WTC11 (cell line): ENCODE results near the gene STRA6. TPM values are rescaled to one million over a fixed set of nuclear protein-coding genes. Genes with fewer than 3 reads are reported as not detected.

Experiments used
- ATAC-seq: fragments of 200-7000 bp; cut with Tn5 transposase; 2 replicates; pipeline ENCODE4 v1.10.0; 2021; ENCODE audit warnings: mild to moderate bottlenecking, moderate library complexity
- CTCF ChIA-PET: fragments of 300-600 bp; sonication (Branson Sonifier 250); formaldehyde crosslinking; loops from one replicate; lab custom pipeline; 2021; ENCODE audit warnings: antibody characterized with exemption; lab: Charles Lee
- POLR2A ChIA-PET: fragments of 350-600 bp; sonication (Branson Sonifier 250); formaldehyde crosslinking; loops from one replicate; lab custom pipeline; 2021; ENCODE audit warnings: antibody characterized with exemption; lab: Charles Lee
- DNase-seq: peaks from one replicate; pipeline ENCODE4 v3.0.0; 2021; ENCODE audit warnings: low spot score
- H3K27ac Mint-ChIP-seq: 2 replicates; pipeline ENCODE4 v1.8.0; 2021; ENCODE audit warnings: mixed read lengths
- H3K27me3 Mint-ChIP-seq: 2 replicates; pipeline ENCODE4 v1.8.0; 2021; ENCODE audit warnings: low read depth, mild to moderate bottlenecking, moderate library complexity, mixed read lengths
- H3K36me3 Mint-ChIP-seq: 2 replicates; pipeline ENCODE4 v1.8.0; 2021; ENCODE audit warnings: mixed read lengths
- H3K4me1 Mint-ChIP-seq: 2 replicates; pipeline ENCODE4 v1.8.0; 2022; ENCODE audit warnings: mixed read lengths
- H3K4me3 Mint-ChIP-seq: 2 replicates; pipeline ENCODE4 v1.8.0; 2021; ENCODE audit warnings: mild to moderate bottlenecking, moderate library complexity, mixed read lengths
- H3K9me3 Mint-ChIP-seq: 2 replicates; pipeline ENCODE4 v1.8.0; 2021; ENCODE audit warnings: mixed read lengths
- FOXP1 ChIP-seq: sonication (generic); formaldehyde crosslinking; IDR thresholded peaks from 2 replicates; pipeline ENCODE4 v1.8.0; 2022; ENCODE audit warnings: missing genetic modification reagents, mild to moderate bottlenecking, moderate library complexity, borderline replicate concordance
- GABPB1 ChIP-seq: sonication (generic); formaldehyde crosslinking; IDR thresholded peaks from 2 replicates; pipeline ENCODE4 v1.8.1; 2023; ENCODE audit warnings: mild to moderate bottlenecking, missing genetic modification reagents
- JAZF1 ChIP-seq: fragments of 250-450 bp; sonication (Bioruptor Pico); IDR thresholded peaks from 2 replicates; pipeline ENCODE4 v1.9.0; 2021; ENCODE audit warnings: moderate library complexity, mild to moderate bottlenecking, inconsistent platforms
- MYBL2 ChIP-seq: sonication (generic); formaldehyde crosslinking; IDR thresholded peaks from 2 replicates; pipeline ENCODE4 v1.8.1; 2023; ENCODE audit warnings: mild to moderate bottlenecking, moderate library complexity, missing genetic modification reagents
- NFATC4 ChIP-seq: fragments of 250-450 bp; sonication (Bioruptor Pico); IDR thresholded peaks from 2 replicates; pipeline ENCODE4 v1.9.0; 2021; ENCODE audit warnings: mild to moderate bottlenecking
- NFE2L1 ChIP-seq: sonication (generic); formaldehyde crosslinking; IDR thresholded peaks from 2 replicates; pipeline ENCODE4 v1.8.1; 2023; ENCODE audit warnings: missing genetic modification reagents
- SMAD4 ChIP-seq: sonication (generic); formaldehyde crosslinking; IDR thresholded peaks from 2 replicates; pipeline ENCODE4 v1.8.0; 2022; ENCODE audit warnings: mild to moderate bottlenecking, missing genetic modification reagents
- TEAD4 ChIP-seq: sonication (generic); formaldehyde crosslinking; IDR thresholded peaks from 2 replicates; pipeline ENCODE4 v1.8.0; 2022; ENCODE audit warnings: mild to moderate bottlenecking, missing genetic modification reagents
- ZNF232 ChIP-seq: sonication (generic); formaldehyde crosslinking; IDR thresholded peaks from 2 replicates; pipeline ENCODE4 v1.8.0; 2022; ENCODE audit warnings: mild to moderate bottlenecking, missing genetic modification reagents
- ZNF317 ChIP-seq: sonication (generic); formaldehyde crosslinking; IDR thresholded peaks from 2 replicates; pipeline ENCODE4 v1.8.1; 2023; ENCODE audit warnings: low read depth, mild to moderate bottlenecking, moderate library complexity, missing genetic modification reagents, borderline replicate concordance
- total RNA-seq: library from RNA; stranded (reverse); gene quantifications from 3 replicates; pipeline ENCODE4 v1.2.3, GENCODE V29; 2021
- TF ChIP-seq, protein P1 (sequence below): sonication (generic); formaldehyde crosslinking; IDR thresholded peaks from 2 replicates; pipeline ENCODE4 v1.8.1; 2023; ENCODE audit warnings: mild to moderate bottlenecking, moderate library complexity, missing genetic modification reagents
- TF ChIP-seq, protein P2 (sequence below): fragments of 250-450 bp; sonication (Bioruptor Pico); IDR thresholded peaks from 2 replicates; pipeline ENCODE4 v2.1.2; 2022; ENCODE audit warnings: mild to moderate bottlenecking, moderate library complexity
- TF ChIP-seq, protein P3 (sequence below): sonication (generic); formaldehyde crosslinking; IDR thresholded peaks from 2 replicates; pipeline ENCODE4 v1.8.1; 2022; ENCODE audit warnings: low read depth, mild to moderate bottlenecking, moderate library complexity, missing genetic modification reagents, borderline replicate concordance
- TF ChIP-seq, protein P4 (sequence below): sonication (generic); formaldehyde crosslinking; IDR thresholded peaks from 2 replicates; pipeline ENCODE4 v1.8.1; 2023; ENCODE audit warnings: mild to moderate bottlenecking, missing genetic modification reagents, borderline replicate concordance
- TF ChIP-seq, protein P5 (sequence below): sonication (generic); formaldehyde crosslinking; IDR thresholded peaks from 2 replicates; pipeline ENCODE4 v1.8.0; 2023; ENCODE audit warnings: mild to moderate bottlenecking, missing genetic modification reagents
- TF ChIP-seq, protein P6 (sequence below): sonication (generic); formaldehyde crosslinking; IDR thresholded peaks from 2 replicates; pipeline ENCODE4 v1.8.1; 2022; ENCODE audit warnings: missing genetic modification reagents, borderline replicate concordance

Gene STRA6
- total RNA-seq, 1 experiment from 2014 or later, result 23.2 TPM

DNA sequence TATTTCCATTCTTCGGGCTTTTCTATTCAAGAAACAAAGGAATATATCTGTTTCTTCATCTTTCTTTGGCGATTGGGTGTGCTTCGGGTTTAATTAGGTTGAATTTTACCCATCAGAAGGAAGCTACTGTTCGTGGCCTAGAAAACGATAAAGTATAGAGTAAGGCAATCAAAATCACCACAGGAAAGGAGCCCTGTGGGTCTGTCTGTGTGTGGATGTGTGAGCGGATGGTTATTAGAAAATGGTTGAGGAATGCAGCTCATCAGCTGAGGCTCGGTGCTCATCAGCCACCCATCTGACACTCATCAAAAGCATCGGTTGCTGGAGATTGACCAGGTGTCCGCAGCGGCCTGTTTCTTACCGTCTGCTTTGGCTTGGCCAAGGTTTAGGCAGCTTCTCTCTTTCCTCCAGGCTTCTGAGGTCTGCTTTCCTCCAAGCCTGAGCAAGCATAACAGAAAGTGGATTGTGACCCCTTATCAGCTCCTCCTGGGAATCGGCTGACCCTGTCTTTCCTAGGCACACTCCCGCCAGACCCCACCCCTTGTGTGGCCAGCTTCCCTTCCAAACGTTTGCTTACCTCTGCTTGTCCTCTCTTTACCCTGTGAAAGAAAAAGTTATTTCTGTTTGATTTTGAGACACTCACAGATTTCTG, 46.7 kb downstream of the STRA6 start:
- DNase-seq (no peak), ATAC-seq (no peak)
- H3K36me3 Mint-ChIP-seq, result no peaks in the 10 kb centered on the region
- H3K27me3 Mint-ChIP-seq, result peaks cover 2% of the 10 kb centered on the region; the same call in 1 of the 2 replicates
- no peak overlapping the region for H3K27ac Mint-ChIP-seq
- no peak for TF ChIP-seq SMAD4
- no peak for TF ChIP-seq NFE2L1 (CRISPR knock-in tag)
- TF ChIP-seq, protein P1, sequence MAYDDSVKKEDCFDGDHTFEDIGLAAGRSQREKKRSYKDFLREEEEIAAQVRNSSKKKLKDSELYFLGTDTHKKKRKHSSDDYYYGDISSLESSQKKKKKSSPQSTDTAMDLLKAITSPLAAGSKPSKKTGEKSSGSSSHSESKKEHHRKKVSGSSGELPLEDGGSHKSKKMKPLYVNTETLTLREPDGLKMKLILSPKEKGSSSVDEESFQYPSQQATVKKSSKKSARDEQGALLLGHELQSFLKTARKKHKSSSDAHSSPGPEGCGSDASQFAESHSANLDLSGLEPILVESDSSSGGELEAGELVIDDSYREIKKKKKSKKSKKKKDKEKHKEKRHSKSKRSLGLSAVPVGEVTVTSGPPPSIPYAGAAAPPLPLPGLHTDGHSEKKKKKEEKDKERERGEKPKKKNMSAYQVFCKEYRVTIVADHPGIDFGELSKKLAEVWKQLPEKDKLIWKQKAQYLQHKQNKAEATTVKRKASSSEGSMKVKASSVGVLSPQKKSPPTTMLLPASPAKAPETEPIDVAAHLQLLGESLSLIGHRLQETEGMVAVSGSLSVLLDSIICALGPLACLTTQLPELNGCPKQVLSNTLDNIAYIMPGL (CRISPR knock-in tag), result no peak
- TF ChIP-seq, protein P2, sequence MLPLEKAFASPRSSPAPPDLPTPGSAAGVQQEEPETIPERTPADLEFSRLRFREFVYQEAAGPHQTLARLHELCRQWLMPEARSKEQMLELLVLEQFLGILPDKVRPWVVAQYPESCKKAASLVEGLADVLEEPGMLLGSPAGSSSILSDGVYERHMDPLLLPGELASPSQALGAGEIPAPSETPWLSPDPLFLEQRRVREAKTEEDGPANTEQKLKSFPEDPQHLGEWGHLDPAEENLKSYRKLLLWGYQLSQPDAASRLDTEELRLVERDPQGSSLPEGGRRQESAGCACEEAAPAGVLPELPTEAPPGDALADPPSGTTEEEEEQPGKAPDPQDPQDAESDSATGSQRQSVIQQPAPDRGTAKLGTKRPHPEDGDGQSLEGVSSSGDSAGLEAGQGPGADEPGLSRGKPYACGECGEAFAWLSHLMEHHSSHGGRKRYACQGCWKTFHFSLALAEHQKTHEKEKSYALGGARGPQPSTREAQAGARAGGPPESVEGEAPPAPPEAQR (CRISPR knock-in tag), result no peak
- TF ChIP-seq ZNF232, result no peak
- no peak for TF ChIP-seq FOXP1
- TF ChIP-seq, protein P3, sequence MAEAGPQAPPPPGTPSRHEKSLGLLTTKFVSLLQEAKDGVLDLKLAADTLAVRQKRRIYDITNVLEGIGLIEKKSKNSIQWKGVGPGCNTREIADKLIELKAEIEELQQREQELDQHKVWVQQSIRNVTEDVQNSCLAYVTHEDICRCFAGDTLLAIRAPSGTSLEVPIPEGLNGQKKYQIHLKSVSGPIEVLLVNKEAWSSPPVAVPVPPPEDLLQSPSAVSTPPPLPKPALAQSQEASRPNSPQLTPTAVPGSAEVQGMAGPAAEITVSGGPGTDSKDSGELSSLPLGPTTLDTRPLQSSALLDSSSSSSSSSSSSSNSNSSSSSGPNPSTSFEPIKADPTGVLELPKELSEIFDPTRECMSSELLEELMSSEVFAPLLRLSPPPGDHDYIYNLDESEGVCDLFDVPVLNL, result no peak
- TF ChIP-seq, protein P4, sequence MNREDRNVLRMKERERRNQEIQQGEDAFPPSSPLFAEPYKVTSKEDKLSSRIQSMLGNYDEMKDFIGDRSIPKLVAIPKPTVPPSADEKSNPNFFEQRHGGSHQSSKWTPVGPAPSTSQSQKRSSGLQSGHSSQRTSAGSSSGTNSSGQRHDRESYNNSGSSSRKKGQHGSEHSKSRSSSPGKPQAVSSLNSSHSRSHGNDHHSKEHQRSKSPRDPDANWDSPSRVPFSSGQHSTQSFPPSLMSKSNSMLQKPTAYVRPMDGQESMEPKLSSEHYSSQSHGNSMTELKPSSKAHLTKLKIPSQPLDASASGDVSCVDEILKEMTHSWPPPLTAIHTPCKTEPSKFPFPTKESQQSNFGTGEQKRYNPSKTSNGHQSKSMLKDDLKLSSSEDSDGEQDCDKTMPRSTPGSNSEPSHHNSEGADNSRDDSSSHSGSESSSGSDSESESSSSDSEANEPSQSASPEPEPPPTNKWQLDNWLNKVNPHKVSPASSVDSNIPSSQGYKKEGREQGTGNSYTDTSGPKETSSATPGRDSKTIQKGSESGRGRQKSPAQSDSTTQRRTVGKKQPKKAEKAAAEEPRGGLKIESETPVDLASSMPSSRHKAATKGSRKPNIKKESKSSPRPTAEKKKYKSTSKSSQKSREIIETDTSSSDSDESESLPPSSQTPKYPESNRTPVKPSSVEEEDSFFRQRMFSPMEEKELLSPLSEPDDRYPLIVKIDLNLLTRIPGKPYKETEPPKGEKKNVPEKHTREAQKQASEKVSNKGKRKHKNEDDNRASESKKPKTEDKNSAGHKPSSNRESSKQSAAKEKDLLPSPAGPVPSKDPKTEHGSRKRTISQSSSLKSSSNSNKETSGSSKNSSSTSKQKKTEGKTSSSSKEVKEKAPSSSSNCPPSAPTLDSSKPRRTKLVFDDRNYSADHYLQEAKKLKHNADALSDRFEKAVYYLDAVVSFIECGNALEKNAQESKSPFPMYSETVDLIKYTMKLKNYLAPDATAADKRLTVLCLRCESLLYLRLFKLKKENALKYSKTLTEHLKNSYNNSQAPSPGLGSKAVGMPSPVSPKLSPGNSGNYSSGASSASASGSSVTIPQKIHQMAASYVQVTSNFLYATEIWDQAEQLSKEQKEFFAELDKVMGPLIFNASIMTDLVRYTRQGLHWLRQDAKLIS (CRISPR knock-in tag), result no peak
- TF ChIP-seq MYBL2 (CRISPR knock-in tag), result no peak
- TF ChIP-seq, all 79 proteins: peak for 0
- ChIA-PET POLR2A (no interaction called here), CTCF (interaction anchor here (1.0 to 2.4 kb wide), 8 partner anchors 21 to 183 kb away, joined by 3 to 10 read pairs (median 5); partner anchors contain the start of gene STRA6)
- H3K9me3 Mint-ChIP-seq, result no peaks in the 10 kb centered on the region
- peaks cover 10% of the 10 kb centered on the region for H3K4me1 Mint-ChIP-seq
- H3K4me3 Mint-ChIP-seq, result no peak overlapping the region

DNA sequence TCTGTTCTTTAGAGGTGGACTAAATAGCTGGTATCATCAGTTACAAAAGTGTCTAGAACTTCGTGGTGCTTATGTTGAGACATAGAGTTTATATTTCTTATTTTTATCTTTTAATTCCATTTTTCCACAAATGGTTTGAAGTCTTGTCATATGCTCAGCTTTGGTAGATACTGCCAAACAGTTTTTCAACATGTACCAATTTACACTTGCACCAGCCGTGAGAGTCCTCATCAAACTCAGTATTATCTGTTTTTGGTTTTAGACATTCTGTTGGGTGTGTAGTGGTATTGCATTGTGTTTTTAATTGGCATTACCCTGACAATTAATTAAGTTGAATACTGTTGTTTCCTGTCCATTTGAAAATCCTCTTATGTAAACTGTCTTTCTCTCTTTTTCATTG, 55.5 kb downstream of the STRA6 start:
- ChIA-PET POLR2A (no interaction called here), CTCF (interaction anchor here (1.1 kb wide), 1 partner anchor 161 kb away, joined by 3 read pairs; no protein-coding TSS in a partner anchor)
- Mint-ChIP-seq H3K4me1 (peaks cover 3% of the 10 kb centered on the region; the same call in 1 of the 2 replicates), H3K9me3 (peaks cover 22% of the 10 kb centered on the region), H3K27me3 (peaks cover 7% of the 10 kb centered on the region), H3K36me3 (peaks cover 11% of the 10 kb centered on the region), H3K27ac (no peak overlapping the region), H3K4me3 (no peak overlapping the region)
- no peak for DNase-seq
- TF ChIP-seq GABPB1 (CRISPR knock-in tag) (no peak), ZNF317 (no peak), NFATC4 (no peak), JAZF1 (no peak), TEAD4 (CRISPR knock-in tag) (no peak)
- TF ChIP-seq, protein P5, sequence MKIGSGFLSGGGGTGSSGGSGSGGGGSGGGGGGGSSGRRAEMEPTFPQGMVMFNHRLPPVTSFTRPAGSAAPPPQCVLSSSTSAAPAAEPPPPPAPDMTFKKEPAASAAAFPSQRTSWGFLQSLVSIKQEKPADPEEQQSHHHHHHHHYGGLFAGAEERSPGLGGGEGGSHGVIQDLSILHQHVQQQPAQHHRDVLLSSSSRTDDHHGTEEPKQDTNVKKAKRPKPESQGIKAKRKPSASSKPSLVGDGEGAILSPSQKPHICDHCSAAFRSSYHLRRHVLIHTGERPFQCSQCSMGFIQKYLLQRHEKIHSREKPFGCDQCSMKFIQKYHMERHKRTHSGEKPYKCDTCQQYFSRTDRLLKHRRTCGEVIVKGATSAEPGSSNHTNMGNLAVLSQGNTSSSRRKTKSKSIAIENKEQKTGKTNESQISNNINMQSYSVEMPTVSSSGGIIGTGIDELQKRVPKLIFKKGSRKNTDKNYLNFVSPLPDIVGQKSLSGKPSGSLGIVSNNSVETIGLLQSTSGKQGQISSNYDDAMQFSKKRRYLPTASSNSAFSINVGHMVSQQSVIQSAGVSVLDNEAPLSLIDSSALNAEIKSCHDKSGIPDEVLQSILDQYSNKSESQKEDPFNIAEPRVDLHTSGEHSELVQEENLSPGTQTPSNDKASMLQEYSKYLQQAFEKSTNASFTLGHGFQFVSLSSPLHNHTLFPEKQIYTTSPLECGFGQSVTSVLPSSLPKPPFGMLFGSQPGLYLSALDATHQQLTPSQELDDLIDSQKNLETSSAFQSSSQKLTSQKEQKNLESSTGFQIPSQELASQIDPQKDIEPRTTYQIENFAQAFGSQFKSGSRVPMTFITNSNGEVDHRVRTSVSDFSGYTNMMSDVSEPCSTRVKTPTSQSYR (CRISPR knock-in tag), result no peak
- TF ChIP-seq, protein P6, sequence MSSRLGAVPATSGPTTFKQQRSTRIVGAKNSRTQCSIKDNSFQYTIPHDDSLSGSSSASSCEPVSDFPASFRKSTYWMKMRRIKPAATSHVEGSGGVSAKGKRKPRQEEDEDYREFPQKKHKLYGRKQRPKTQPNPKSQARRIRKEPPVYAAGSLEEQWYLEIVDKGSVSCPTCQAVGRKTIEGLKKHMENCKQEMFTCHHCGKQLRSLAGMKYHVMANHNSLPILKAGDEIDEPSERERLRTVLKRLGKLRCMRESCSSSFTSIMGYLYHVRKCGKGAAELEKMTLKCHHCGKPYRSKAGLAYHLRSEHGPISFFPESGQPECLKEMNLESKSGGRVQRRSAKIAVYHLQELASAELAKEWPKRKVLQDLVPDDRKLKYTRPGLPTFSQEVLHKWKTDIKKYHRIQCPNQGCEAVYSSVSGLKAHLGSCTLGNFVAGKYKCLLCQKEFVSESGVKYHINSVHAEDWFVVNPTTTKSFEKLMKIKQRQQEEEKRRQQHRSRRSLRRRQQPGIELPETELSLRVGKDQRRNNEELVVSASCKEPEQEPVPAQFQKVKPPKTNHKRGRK, result no peak
- ATAC-seq, result no peak
